Measurements from ENCODE around the gene SLC25A19. TPM values are rescaled to one million over a fixed set of nuclear protein-coding genes. Genes with fewer than 3 reads are reported as not detected.

The SLC25A19 gene
- total and polyA plus RNA-seq, 9 of the 15 experiments (the other 6 are each of a cell fraction or from before 2014, with no cell fraction given), result 33.4 to 76.6 (median 55.3) TPM

- no peak for TF ChIP-seq SREBF2 (CRISPR knock-in tag; IDR thresholded peaks at IDR 0.05)
- no peak for TF ChIP-seq KLF13 (tag; IDR thresholded peaks at IDR 0.05; ENCODE audit: borderline replicate concordance, low read depth)
- no peak for TF ChIP-seq ZNF146 (CRISPR knock-in tag; IDR thresholded peaks at IDR 0.05; ENCODE audit: unreplicated experiment)
- TF ChIP-seq ZNF324 (CRISPR knock-in tag; IDR thresholded peaks at IDR 0.05), result no peak
- no peak for TF ChIP-seq HEY1 (CRISPR knock-in tag; IDR thresholded peaks at IDR 0.05; ENCODE audit: borderline replicate concordance)
- TF ChIP-seq SLC30A9 (CRISPR knock-in tag; IDR thresholded peaks at IDR 0.05), result no peak
- no peak for TF ChIP-seq ZFP1 (CRISPR knock-in tag; IDR thresholded peaks at IDR 0.05)
- no peak for TF ChIP-seq NR2F6 (CRISPR knock-in tag; IDR thresholded peaks at IDR 0.05)
- no peak for TF ChIP-seq ZNF778 (CRISPR knock-in tag; IDR thresholded peaks at IDR 0.05)
- TF ChIP-seq NCOA4 (IDR thresholded peaks at IDR 0.05; ENCODE audit: partially characterized antibody), result no peak
- TF ChIP-seq E2F1 (CRISPR knock-in tag; IDR thresholded peaks at IDR 0.05), result no peak; the same call in 1 of the 2 replicates
- TF ChIP-seq PRPF4 (IDR thresholded peaks at IDR 0.05; ENCODE audit: insufficient read depth, low read depth, low read length, poor library complexity, severe bottlenecking), result no peak
- no peak for TF ChIP-seq XRCC4 (IDR thresholded peaks at IDR 0.05; ENCODE audit: extremely low read depth, insufficient read depth, insufficient read length)
- TF ChIP-seq OTX1 (CRISPR knock-in tag; IDR thresholded peaks at IDR 0.05), result no peak
- no peak for TF ChIP-seq KAT8 (IDR thresholded peaks at IDR 0.05; ENCODE audit: low read depth)
- TF ChIP-seq HCFC1 (IDR thresholded peaks at IDR 0.05; ENCODE audit: low read depth, low read length), result peak; percentile 82
- no peak for TF ChIP-seq ELK3 (CRISPR knock-in tag; IDR thresholded peaks at IDR 0.05)
- TF ChIP-seq ZNF511 (CRISPR knock-in tag; IDR thresholded peaks at IDR 0.05), result peak; percentile 65; the same call in 1 of the 2 replicates
- peak; percentile 98 for TF ChIP-seq SMAD4 (CRISPR knock-in tag; conservative IDR thresholded peaks at IDR 0.05)
- TF ChIP-seq NR2C1 (IDR thresholded peaks at IDR 0.05), result no peak
- TF ChIP-seq NR2C1 (tag; IDR thresholded peaks at IDR 0.05), result no peak
- TF ChIP-seq RAD51 (IDR thresholded peaks at IDR 0.05; ENCODE audit: borderline replicate concordance, low read depth), result no peak
- peak; percentile 90 for TF ChIP-seq ARID4B (CRISPR knock-in tag; IDR thresholded peaks at IDR 0.05)
These were observed 17.8 kb downstream of the SLC25A19 start (continued) for GRCh38 chr17:75271233-75271954.
